Stimulated activated naive B cell treated with anti-CD40 and anti-IgM and Interleukin-4, amounts not matched to agents 10 μg/mL and 1 μg/mL and 100 μg/mL, for 72 hours (primary cell): ENCODE measurements around the gene STOX2.

Source experiments
- ATAC-seq, 2 donors: fragments of 150-1000 bp; cut with Tn5 transposase; replicated peaks; 2 replicates each; pipeline ENCODE4 v1.10.0; 2021; ENCODE audit warnings: moderate library complexity in 1 of 2
- DNase-seq: peaks from one replicate; pipeline ENCODE4 v3.0.0; 2021
- H3K27ac Mint-ChIP-seq: one replicate; pipeline ENCODE4 v1.8.0; 2022; ENCODE audit warnings: mild to moderate bottlenecking, mixed read lengths
- H3K27me3 Mint-ChIP-seq, 2 donors: one replicate each; pipeline ENCODE4 v1.8.0; 2022; ENCODE audit warnings: mixed read lengths in 2 of 2
- H3K36me3 Mint-ChIP-seq, 2 donors: one replicate each; pipeline ENCODE4 v1.8.0; 2022; ENCODE audit warnings: mixed read lengths in 2 of 2, mild to moderate bottlenecking in 1 of 2
- H3K4me1 Mint-ChIP-seq, 2 donors: one replicate each; pipeline ENCODE4 v1.8.0; 2022; ENCODE audit warnings: mixed read lengths in 2 of 2, mild to moderate bottlenecking in 1 of 2
- H3K4me3 Mint-ChIP-seq, 2 donors: one replicate each; pipeline ENCODE4 v1.8.0; 2022; ENCODE audit warnings: mild to moderate bottlenecking in 2 of 2, mixed read lengths in 2 of 2, moderate library complexity in 1 of 2
- H3K9me3 Mint-ChIP-seq, 2 donors: one replicate each; pipeline ENCODE4 v1.8.0; 2022; ENCODE audit warnings: mixed read lengths in 2 of 2, mild to moderate bottlenecking in 1 of 2

The STOX2 gene, protein sequence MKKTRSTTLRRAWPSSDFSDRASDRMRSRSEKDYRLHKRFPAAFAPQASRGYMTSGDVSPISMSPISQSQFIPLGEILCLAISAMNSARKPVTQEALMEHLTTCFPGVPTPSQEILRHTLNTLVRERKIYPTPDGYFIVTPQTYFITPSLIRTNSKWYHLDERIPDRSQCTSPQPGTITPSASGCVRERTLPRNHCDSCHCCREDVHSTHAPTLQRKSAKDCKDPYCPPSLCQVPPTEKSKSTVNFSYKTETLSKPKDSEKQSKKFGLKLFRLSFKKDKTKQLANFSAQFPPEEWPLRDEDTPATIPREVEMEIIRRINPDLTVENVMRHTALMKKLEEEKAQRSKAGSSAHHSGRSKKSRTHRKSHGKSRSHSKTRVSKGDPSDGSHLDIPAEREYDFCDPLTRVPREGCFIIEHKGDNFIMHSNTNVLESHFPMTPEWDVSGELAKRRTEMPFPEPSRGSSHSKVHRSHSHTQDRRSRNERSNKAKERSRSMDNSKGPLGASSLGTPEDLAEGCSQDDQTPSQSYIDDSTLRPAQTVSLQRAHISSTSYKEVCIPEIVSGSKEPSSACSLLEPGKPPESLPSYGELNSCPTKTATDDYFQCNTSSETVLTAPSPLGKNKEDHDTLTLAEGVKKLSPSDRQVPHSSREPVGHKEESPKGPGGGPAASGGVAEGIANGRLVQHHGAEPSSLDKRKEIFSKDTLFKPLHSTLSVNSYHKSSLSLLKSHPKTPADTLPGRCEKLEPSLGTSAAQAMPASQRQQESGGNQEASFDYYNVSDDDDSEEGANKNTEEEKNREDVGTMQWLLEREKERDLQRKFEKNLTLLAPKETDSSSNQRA (N-terminal part only)

DNA sequence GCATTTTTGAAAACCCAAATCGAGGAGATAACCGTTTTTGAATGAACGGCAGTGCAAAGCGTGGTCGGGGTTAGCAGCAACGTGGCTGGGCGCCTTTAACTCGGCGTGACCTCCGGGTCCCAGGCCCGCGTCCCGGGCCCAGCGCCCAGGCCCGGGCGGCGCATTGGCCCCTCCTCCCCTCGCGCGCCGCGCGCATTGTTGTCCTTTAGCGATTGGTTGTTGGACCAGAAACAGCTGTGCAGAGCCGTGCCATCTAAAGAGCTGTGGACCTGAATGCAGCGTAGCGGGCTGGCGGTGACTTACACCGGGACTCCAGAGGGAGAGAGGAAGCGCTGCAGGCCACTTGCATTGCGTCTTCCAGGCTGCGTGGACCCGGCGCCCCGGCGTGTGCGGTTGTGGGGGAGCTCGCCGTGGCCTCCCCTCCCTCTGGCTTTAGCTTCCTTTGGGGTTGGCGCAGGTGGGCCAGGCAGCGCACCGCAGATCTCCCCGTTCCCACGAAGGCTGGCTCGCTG is at the start of gene STOX2:
STOX2 (plus strand) TSS at position 227 of the 512 bp plus-strand sequence. CDS start 1,484 bp downstream, outside the sequence.
- DNase-seq (no peak), ATAC-seq (peak; percentile 34 to 42)
- H3K9me3 Mint-ChIP-seq = peaks cover 4 to 6% of the 10 kb centered on the region in 2 donors
- peak within 1 kb of the TSS; percentile 48 to 71 for H3K4me3 Mint-ChIP-seq
- H3K27me3 Mint-ChIP-seq = peaks cover 54 to 83% of the 10 kb centered on the region in 2 donors
- H3K36me3 Mint-ChIP-seq = no peaks in the 10 kb centered on the region
- H3K4me1 Mint-ChIP-seq = peaks cover 6 to 15% of the 10 kb centered on the region in 2 donors
- peak within 1 kb of the TSS; percentile 7 for H3K27ac Mint-ChIP-seq

GRCh38 chr4:183855323-183856190 is 49.5 kb upstream of the STOX2 start:
- H3K36me3 Mint-ChIP-seq = no peaks in the 10 kb centered on the region
- H3K27ac Mint-ChIP-seq = no peak overlapping the region
- H3K4me1 Mint-ChIP-seq = no peaks in the 10 kb centered on the region
- ATAC-seq (no peak), DNase-seq (no peak)
- peaks cover 1 to 5% of the 10 kb centered on the region in 2 donors for H3K9me3 Mint-ChIP-seq
- peaks cover 17 to 34% of the 10 kb centered on the region in 2 donors for H3K27me3 Mint-ChIP-seq
- H3K4me3 Mint-ChIP-seq = no peak overlapping the region

DNA sequence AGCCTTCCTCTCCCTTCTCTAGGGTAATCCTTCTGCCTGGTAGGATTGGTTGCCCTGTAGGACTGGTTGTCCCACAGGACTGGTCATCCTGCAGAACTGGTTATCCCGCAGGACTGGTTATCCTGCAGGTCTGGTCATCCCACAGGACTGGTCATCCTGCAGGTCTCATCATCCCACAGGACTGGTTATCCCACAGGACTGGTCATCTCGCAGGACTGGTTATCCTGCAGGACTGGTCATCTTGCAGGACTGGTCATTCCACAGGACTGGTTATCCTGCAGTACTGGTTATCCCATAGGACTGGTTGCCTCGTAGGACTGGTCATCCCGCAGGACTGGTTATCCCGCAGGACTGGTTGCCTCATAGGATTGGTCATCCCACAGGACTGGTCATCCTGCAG is 48.1 kb upstream of the STOX2 start:
- ATAC-seq (no peak), DNase-seq (no peak)
- H3K36me3 Mint-ChIP-seq = no peaks in the 10 kb centered on the region
- no peaks in the 10 kb centered on the region for H3K9me3 Mint-ChIP-seq
- H3K4me1 Mint-ChIP-seq = no peaks in the 10 kb centered on the region
- no peak overlapping the region for H3K27ac Mint-ChIP-seq
- H3K4me3 Mint-ChIP-seq = no peak overlapping the region
- H3K27me3 Mint-ChIP-seq = peaks cover 17 to 29% of the 10 kb centered on the region in 2 donors

- H3K4me1 Mint-ChIP-seq = no peaks in the 10 kb centered on the region
- no peaks in the 10 kb centered on the region for H3K36me3 Mint-ChIP-seq
- H3K9me3 Mint-ChIP-seq = no peaks in the 10 kb centered on the region
- no peak for DNase-seq
- H3K27ac Mint-ChIP-seq = no peak overlapping the region
- peaks cover 23 to 29% of the 10 kb centered on the region in 2 donors for H3K27me3 Mint-ChIP-seq
- H3K4me3 Mint-ChIP-seq = no peak overlapping the region
- ATAC-seq = no peak
Measured at GRCh38 chr4:183858011-183858615, 47.0 kb upstream of the STOX2 start.

GRCh38 chr4:183860119-183860518 is 45.0 kb upstream of the STOX2 start:
- Mint-ChIP-seq H3K27me3 (peaks cover 23 to 29% of the 10 kb centered on the region in 2 donors), H3K36me3 (no peaks in the 10 kb centered on the region), H3K4me1 (no peaks in the 10 kb centered on the region), H3K9me3 (no peaks in the 10 kb centered on the region), H3K4me3 (no peak overlapping the region), H3K27ac (no peak overlapping the region)
- no peak for ATAC-seq
- DNase-seq = no peak

DNA sequence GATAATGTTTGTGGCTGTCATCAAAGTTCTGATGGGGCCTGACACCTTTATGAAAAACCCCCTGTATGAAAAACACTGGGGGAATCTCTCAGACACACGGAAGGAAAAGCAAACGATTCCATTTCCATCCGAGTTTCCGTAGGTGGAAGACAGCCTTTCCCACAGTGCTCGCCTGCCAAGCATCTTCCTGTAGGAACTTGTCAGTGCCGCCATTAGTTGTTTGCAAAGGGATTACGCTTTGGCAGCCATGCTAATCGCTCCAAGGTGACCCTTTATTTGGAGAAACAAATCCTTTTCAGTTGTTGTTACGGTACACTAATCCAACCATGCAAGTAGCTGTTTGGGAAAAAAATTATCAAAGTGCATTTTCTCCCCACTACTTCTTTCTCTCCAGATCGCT is 44.4 kb upstream of the STOX2 start:
- Mint-ChIP-seq H3K4me1 (no peaks in the 10 kb centered on the region), H3K27me3 (peaks cover 23 to 28% of the 10 kb centered on the region in 2 donors), H3K4me3 (no peak overlapping the region), H3K27ac (no peak overlapping the region), H3K9me3 (no peaks in the 10 kb centered on the region), H3K36me3 (no peaks in the 10 kb centered on the region)
- DNase-seq (no peak), ATAC-seq (no peak)

- H3K27ac Mint-ChIP-seq = no peak overlapping the region
- no peaks in the 10 kb centered on the region for H3K36me3 Mint-ChIP-seq
- H3K4me3 Mint-ChIP-seq = no peak overlapping the region
- DNase-seq (no peak), ATAC-seq (no peak)
- H3K9me3 Mint-ChIP-seq = no peaks in the 10 kb centered on the region
- peaks cover 22 to 23% of the 10 kb centered on the region in 2 donors for H3K27me3 Mint-ChIP-seq
- H3K4me1 Mint-ChIP-seq = no peaks in the 10 kb centered on the region
Measured at GRCh38 chr4:183861426-183861825, 43.7 kb upstream of the STOX2 start.

DNA sequence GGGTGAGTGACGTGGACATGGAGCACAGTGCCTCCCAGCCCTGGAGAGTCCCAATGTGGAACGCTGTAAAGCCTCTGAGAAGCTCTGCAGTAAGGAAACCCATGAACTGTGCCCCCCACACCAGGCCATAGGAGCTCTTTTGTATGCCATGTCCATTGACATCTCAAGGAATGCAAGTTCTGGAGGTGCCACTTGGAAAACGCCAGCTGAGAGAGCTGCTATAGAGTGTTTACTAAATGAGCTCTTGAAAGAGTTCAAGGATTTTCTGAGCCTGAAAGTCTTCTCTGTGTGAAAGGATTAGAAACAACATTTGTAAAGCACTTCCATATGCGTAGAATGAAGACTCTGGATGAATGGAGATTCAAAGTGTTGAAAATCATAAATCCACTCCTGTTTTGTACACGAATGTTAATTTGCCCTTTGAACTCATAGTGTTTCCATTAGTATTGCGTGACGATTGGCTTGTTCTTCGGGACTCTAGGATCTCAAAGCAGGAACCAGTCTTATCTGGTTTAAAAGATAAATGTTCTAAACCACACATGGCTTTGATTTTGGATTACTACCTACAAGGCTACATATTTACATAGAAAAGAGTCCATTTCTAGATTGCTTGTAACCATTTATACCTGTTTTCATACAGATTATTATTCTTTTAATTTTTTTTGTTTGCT is 41.8 kb upstream of the STOX2 start:
- Mint-ChIP-seq H3K4me3 (no peak overlapping the region), H3K4me1 (no peaks in the 10 kb centered on the region), H3K36me3 (no peaks in the 10 kb centered on the region), H3K9me3 (no peaks in the 10 kb centered on the region), H3K27ac (no peak overlapping the region), H3K27me3 (peaks cover 9 to 22% of the 10 kb centered on the region in 2 donors)
- ATAC-seq = no peak
- no peak for DNase-seq

DNA sequence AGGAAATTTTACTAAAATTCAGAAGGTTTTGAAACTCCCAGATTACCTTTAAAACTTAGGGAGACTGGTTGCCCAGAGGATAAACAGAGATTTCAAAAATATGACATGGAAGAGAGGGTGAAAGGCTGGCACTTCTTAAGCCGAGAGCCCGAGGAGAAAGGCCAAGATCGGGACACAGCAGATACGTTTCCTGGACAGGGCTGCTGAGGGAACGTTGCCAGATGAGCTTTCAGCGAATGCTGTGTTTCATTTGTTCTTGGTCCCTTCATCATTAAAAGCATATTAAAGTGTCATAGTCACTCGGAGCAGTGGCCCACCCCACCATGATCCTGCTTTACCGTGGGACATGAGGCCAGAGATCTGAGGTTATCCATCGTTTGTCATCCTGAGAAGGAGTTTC is 37.9 kb upstream of the STOX2 start:
- H3K27me3 Mint-ChIP-seq = peaks cover 0 to 15% of the 10 kb centered on the region in 2 donors
- no peak overlapping the region for H3K27ac Mint-ChIP-seq
- no peaks in the 10 kb centered on the region for H3K36me3 Mint-ChIP-seq
- ATAC-seq (no peak), DNase-seq (no peak)
- no peak overlapping the region for H3K4me3 Mint-ChIP-seq
- no peaks in the 10 kb centered on the region for H3K9me3 Mint-ChIP-seq
- no peaks in the 10 kb centered on the region for H3K4me1 Mint-ChIP-seq

DNA sequence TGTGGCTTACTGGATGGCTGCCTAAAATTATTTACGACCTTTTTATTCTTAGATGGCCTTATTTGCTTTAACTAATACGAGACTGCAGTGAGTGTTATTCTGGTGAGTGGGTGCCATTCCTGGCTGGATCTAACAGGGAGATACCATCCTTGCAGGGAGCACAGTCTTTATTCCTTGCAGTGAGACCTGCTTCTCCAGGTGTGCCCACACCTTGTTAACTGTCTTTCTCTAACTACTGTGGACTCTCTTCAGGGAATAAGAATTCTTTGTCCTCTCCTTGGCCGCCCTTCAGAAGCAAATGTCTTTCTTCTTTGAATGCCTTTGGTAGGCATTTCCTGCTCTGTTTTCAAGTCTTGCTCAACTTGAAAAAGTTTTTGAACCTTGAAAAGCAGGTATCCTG is 34.1 kb upstream of the STOX2 start:
- H3K36me3 Mint-ChIP-seq = no peaks in the 10 kb centered on the region
- no peaks in the 10 kb centered on the region for H3K4me1 Mint-ChIP-seq
- H3K9me3 Mint-ChIP-seq = no peaks in the 10 kb centered on the region
- peaks cover 0 to 18% of the 10 kb centered on the region in 2 donors for H3K27me3 Mint-ChIP-seq
- DNase-seq = no peak
- no peak overlapping the region for H3K27ac Mint-ChIP-seq
- no peak for ATAC-seq
- H3K4me3 Mint-ChIP-seq = no peak overlapping the region

GRCh38 chr4:183871581-183871980 is 33.5 kb upstream of the STOX2 start:
- H3K27me3 Mint-ChIP-seq = peaks cover 0 to 18% of the 10 kb centered on the region in 2 donors
- H3K4me1 Mint-ChIP-seq = no peaks in the 10 kb centered on the region
- ATAC-seq (no peak), DNase-seq (no peak)
- H3K4me3 Mint-ChIP-seq = no peak overlapping the region
- H3K9me3 Mint-ChIP-seq = no peaks in the 10 kb centered on the region
- no peak overlapping the region for H3K27ac Mint-ChIP-seq
- no peaks in the 10 kb centered on the region for H3K36me3 Mint-ChIP-seq

GRCh38 chr4:183872531-183872930 is 32.6 kb upstream of the STOX2 start:
- ATAC-seq = no peak
- Mint-ChIP-seq H3K27ac (no peak overlapping the region), H3K4me1 (no peaks in the 10 kb centered on the region), H3K4me3 (no peak overlapping the region), H3K9me3 (no peaks in the 10 kb centered on the region), H3K36me3 (no peaks in the 10 kb centered on the region), H3K27me3 (peaks cover 0 to 16% of the 10 kb centered on the region in 2 donors)
- no peak for DNase-seq
